Measurements from ENCODE around the gene IL19.

Gene IL19

DNA sequence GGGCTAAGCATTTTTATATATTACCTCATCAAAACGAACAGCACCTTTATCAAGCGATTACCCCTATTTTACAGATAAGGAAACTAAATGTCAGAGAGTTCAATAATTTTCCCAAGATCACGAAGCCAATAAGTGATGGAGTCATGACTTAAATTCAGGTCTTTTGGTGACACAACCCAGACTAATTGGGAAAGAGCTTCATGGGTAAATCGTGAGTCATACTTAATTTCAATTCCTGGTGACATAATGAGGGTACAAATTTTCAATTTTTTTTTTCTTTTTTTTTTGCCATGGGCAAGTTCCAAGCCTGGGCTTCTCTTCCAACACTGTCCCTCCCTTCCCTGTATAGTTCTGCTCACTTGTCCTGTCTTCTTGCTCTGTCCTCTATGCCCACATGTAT, 31.8 kb downstream of the IL19 start:
- no peak overlapping the region for H3K27ac ChIP-seq (ENCODE audit: low read depth, low read length)
- H3K27me3 ChIP-seq (ENCODE audit: control insufficient read depth, insufficient read depth, low read length), result no peaks in the 10 kb centered on the region
- H3K4me1 ChIP-seq (ENCODE audit: control insufficient read depth, insufficient read depth, low read length), result no peaks in the 10 kb centered on the region
- H3K36me3 ChIP-seq (ENCODE audit: control insufficient read depth, insufficient read depth, low read length), result no peaks in the 10 kb centered on the region
- no peak overlapping the region for H3K4me3 ChIP-seq (ENCODE audit: low read depth, low read length)
- no peaks in the 10 kb centered on the region for H3K9me3 ChIP-seq (ENCODE audit: control insufficient read depth, insufficient read depth, low read length)
- H3K9ac ChIP-seq (ENCODE audit: low read depth, low read length), result no peak overlapping the region

DNA sequence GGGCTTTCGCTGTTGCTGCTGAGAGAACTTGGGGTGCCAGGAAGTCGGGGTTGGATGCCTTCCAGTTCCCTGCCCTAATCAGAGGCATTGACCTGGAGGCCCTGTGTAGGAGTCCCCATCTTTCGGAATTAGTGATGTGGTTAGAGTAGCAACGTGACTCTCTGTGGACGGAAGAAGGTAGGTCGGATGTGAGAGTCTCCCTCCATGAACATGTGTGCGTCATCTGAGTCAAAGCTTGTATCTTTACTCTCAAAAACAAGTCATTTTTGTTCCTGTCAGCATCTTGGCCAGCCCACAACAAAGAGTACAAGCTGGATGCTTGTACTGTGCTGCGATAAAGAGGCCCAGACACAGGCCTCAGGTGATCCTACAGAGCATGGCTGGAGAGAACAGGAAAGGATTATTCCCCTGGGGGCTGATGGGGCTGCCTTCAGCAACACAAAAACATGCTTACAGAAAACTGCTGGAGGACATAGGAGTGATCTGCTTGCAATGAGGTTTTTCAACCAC, 32.7 kb downstream of the IL19 start:
- H3K27ac ChIP-seq (ENCODE audit: low read depth, low read length), result no peak overlapping the region
- H3K4me3 ChIP-seq (ENCODE audit: low read depth, low read length), result no peak overlapping the region
- no peaks in the 10 kb centered on the region for H3K9me3 ChIP-seq (ENCODE audit: control insufficient read depth, insufficient read depth, low read length)
- no peaks in the 10 kb centered on the region for H3K4me1 ChIP-seq (ENCODE audit: control insufficient read depth, insufficient read depth, low read length)
- H3K27me3 ChIP-seq (ENCODE audit: control insufficient read depth, insufficient read depth, low read length), result no peaks in the 10 kb centered on the region
- no peak overlapping the region for H3K9ac ChIP-seq (ENCODE audit: low read depth, low read length)
- H3K36me3 ChIP-seq (ENCODE audit: control insufficient read depth, insufficient read depth, low read length), result no peaks in the 10 kb centered on the region

DNA sequence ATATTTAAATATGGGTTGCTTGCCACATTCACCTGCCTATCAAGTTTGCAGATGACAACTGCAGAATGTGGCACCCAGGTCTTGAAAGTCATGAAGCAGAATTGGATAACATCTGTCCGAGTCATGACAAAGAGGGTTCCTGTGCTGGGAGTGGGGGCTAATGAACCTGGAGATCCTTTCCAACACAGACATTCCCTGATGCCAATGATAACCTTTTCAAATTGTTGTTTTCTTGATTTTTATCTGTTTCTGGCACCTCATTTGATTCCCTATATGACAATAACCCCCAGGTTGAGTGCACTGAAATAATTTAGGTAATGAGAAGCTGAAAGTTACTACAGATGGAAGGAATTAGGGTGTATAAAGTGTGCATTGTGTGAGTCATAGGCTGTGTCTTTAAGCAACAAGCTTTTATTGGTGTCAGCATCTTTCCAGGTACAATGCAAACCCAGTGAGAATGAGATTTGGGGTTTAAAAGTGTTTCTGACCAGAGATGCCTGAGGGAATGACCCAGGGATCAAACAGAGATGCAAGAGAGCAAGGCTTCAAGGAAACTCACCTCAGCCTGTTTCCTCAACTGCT, 33.7 kb downstream of the IL19 start:
- Histone ChIP-seq H3K27me3 (ENCODE audit: control insufficient read depth, insufficient read depth, low read length) (no peaks in the 10 kb centered on the region), H3K9me3 (ENCODE audit: control insufficient read depth, insufficient read depth, low read length) (no peaks in the 10 kb centered on the region), H3K36me3 (ENCODE audit: control insufficient read depth, insufficient read depth, low read length) (no peaks in the 10 kb centered on the region), H3K4me3 (ENCODE audit: low read depth, low read length) (no peak overlapping the region), H3K4me1 (ENCODE audit: control insufficient read depth, insufficient read depth, low read length) (no peaks in the 10 kb centered on the region), H3K9ac (ENCODE audit: low read depth, low read length) (no peak overlapping the region), H3K27ac (ENCODE audit: low read depth, low read length) (no peak overlapping the region)

DNA sequence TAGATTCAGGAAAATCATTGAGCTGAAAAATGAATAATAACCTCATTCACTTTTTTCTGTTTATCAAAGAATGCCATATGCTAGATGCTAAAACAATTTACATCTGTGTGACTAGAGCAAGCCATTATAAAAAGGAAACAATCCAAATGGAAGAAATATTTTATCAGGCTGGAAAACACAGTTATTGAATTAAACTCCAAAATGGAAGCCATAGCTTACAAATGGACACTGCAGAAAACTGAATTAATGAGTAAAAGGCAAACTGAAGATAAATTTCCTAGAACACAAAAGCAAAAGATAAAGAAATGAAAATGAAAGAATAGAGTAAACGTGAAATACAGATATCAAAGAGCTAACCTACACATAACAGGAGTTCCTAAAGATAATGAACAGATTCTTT, 34.8 kb downstream of the IL19 start:
- Histone ChIP-seq H3K9me3 (ENCODE audit: control insufficient read depth, insufficient read depth, low read length) (no peaks in the 10 kb centered on the region), H3K4me1 (ENCODE audit: control insufficient read depth, insufficient read depth, low read length) (no peaks in the 10 kb centered on the region), H3K27me3 (ENCODE audit: control insufficient read depth, insufficient read depth, low read length) (no peaks in the 10 kb centered on the region), H3K36me3 (ENCODE audit: control insufficient read depth, insufficient read depth, low read length) (no peaks in the 10 kb centered on the region), H3K9ac (ENCODE audit: low read depth, low read length) (no peak overlapping the region), H3K27ac (ENCODE audit: low read depth, low read length) (no peak overlapping the region), H3K4me3 (ENCODE audit: low read depth, low read length) (no peak overlapping the region)

DNA sequence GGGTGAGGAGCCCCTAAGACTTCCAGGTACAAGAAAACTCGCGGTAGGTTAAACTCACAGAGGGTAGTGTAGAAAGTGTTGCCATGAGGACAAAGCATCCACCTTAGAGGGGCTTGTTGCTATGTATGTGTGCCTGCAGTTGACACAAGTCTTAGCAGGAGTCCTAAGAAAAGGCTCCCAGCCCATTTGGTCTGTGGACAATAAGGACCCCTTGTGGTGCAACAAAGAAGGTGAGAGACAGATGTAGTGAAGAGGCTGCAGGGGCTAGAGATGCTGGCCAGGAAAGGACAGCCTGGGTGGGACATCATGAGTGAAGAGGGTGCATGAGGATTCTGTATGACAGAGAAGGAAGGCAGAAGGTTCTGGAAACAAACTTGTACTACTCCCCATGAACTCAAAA, 38.0 kb downstream of the IL19 start:
- Histone ChIP-seq H3K27ac (ENCODE audit: low read depth, low read length) (no peak overlapping the region), H3K27me3 (ENCODE audit: control insufficient read depth, insufficient read depth, low read length) (no peaks in the 10 kb centered on the region), H3K4me3 (ENCODE audit: low read depth, low read length) (no peak overlapping the region), H3K9ac (ENCODE audit: low read depth, low read length) (no peak overlapping the region), H3K4me1 (ENCODE audit: control insufficient read depth, insufficient read depth, low read length) (no peaks in the 10 kb centered on the region), H3K36me3 (ENCODE audit: control insufficient read depth, insufficient read depth, low read length) (no peaks in the 10 kb centered on the region), H3K9me3 (ENCODE audit: control insufficient read depth, insufficient read depth, low read length) (no peaks in the 10 kb centered on the region)

DNA sequence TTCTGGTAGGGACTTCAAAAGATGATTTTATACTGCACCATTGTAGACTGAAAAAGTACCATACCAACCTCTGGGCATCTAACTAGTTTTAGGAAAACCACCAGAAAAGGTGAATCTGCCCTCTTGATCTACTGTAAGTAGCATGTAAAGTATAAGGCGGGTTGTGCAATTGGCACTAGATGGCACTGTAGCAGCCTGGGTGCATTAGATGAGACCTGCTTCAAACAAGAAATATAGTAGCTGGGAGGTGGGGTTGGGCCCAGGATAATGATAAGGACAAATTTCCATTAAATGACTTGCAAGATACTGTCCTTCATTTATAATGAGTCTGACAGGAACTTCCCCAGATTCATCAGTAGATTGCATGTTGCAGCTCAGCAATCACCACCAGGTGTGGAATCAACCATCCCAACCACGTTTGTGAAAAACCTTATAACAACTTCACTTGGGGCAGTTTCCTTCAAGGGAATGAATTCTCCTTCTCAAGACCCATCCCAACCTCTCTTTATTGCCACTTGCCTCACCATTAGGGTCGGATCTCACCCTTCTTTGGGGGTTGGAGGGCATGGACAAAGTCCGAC, 39.0 kb downstream of the IL19 start:
- H3K9ac ChIP-seq (ENCODE audit: low read depth, low read length), result no peak overlapping the region
- no peak overlapping the region for H3K27ac ChIP-seq (ENCODE audit: low read depth, low read length)
- H3K27me3 ChIP-seq (ENCODE audit: control insufficient read depth, insufficient read depth, low read length), result no peaks in the 10 kb centered on the region
- no peaks in the 10 kb centered on the region for H3K9me3 ChIP-seq (ENCODE audit: control insufficient read depth, insufficient read depth, low read length)
- no peak overlapping the region for H3K4me3 ChIP-seq (ENCODE audit: low read depth, low read length)
- H3K36me3 ChIP-seq (ENCODE audit: control insufficient read depth, insufficient read depth, low read length), result no peaks in the 10 kb centered on the region
- no peaks in the 10 kb centered on the region for H3K4me1 ChIP-seq (ENCODE audit: control insufficient read depth, insufficient read depth, low read length)

DNA sequence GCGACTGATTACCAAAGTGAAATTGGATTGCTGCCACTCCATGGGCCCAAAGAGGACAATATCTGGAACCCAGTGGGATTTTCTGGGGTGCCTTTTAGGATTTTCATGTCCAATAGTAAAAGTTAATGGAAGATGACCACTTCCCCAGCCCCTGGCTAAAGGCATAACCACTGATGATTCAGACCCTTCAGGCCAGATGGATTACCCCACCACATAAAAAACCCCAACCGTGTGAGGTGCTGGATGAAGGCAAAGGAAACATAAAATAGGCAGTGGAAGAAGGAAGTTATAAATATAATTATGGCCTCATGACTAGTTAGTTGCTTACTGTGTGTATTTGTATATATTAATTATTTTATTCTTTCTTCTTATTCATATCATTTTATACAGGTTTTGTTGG, 41.9 kb downstream of the IL19 start:
- Histone ChIP-seq H3K27ac (ENCODE audit: low read depth, low read length) (no peak overlapping the region), H3K36me3 (ENCODE audit: control insufficient read depth, insufficient read depth, low read length) (no peaks in the 10 kb centered on the region), H3K27me3 (ENCODE audit: control insufficient read depth, insufficient read depth, low read length) (no peaks in the 10 kb centered on the region), H3K9ac (ENCODE audit: low read depth, low read length) (no peak overlapping the region), H3K4me3 (ENCODE audit: low read depth, low read length) (no peak overlapping the region), H3K9me3 (ENCODE audit: control insufficient read depth, insufficient read depth, low read length) (no peaks in the 10 kb centered on the region), H3K4me1 (ENCODE audit: control insufficient read depth, insufficient read depth, low read length) (no peaks in the 10 kb centered on the region)

DNA sequence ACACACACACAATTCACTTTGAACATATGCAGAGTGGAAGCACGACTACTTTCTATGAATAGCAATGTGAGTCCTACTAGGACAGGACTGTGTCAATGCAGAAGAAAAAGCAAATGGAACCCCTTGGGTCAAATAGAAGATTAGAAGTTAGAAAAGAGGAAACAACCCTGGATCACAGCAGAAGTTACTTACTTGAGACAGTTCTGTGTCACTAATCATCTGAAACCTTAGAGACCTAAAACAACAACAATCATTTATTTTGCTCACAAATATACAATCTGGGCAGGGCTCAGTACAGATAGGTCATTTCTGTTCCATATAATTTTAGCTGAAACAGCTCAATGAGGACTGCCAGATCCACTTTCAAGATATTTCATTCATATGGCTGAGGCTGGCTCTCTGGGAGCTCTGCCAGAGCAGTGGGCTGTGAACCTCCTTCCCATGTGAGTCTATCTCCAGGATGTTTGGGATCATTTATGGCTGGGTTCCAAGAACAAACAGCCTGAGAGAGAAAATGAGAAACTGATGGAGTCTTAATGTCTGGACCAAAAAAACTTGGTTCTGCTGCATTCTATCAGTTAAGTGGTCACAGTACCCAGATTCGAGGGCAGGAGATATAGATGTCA, 44.3 kb downstream of the IL19 start:
- H3K4me3 ChIP-seq (ENCODE audit: low read depth, low read length), result no peak overlapping the region

DNA sequence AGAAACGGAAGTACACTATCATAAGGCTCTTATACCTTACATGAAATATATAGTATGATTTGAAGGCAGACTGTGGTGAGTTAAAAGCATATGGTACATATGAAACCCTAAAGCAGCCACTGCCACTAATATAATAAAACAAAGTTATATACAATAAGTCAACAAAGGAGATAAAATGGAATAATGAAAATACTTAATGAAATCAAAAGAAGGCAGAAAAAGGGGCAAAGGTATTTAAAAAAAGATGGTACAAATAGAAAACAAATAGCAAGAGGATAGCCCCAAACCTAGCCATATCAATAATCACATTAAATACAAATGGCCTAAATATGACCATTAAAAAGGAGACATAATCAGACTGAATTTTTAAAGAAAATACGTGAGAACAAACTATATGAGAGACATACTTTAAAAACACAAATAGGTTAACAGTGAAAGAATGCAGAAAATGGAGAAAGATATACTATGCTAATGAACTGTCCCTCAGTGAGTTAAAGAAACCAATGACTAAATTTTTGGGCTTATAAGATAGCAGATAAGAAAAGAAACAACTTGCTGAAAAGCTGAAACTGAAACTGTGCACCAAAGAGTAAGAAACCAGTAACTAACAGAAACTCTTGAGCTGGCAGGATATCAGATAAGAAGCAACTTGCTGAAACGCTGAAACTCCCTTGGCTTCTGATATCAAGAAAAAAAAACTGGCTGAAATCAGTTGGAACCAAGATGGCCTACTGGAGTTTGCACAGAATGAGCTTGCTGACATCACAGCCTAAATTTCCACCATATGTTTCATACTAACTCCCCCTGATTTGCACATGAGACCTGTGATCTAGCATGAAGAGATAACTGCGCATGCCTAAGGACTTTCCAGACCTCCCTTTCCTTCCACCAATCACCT, 46.1 kb downstream of the IL19 start:
- no peak overlapping the region for H3K27ac ChIP-seq (ENCODE audit: low read depth, low read length)
- H3K4me3 ChIP-seq (ENCODE audit: low read depth, low read length), result no peak overlapping the region
- H3K9ac ChIP-seq (ENCODE audit: low read depth, low read length), result no peak overlapping the region
- H3K9me3 ChIP-seq (ENCODE audit: control insufficient read depth, insufficient read depth, low read length), result no peaks in the 10 kb centered on the region
- H3K27me3 ChIP-seq (ENCODE audit: control insufficient read depth, insufficient read depth, low read length), result no peaks in the 10 kb centered on the region
- no peaks in the 10 kb centered on the region for H3K36me3 ChIP-seq (ENCODE audit: control insufficient read depth, insufficient read depth, low read length)
- H3K4me1 ChIP-seq (ENCODE audit: control insufficient read depth, insufficient read depth, low read length), result no peaks in the 10 kb centered on the region; the same call in 1 of the 2 replicates

More for the DNA sequence above, 44.3 kb downstream of the IL19 start:
- no peak overlapping the region for H3K9ac ChIP-seq (ENCODE audit: low read depth, low read length)
- no peaks in the 10 kb centered on the region for H3K4me1 ChIP-seq (ENCODE audit: control insufficient read depth, insufficient read depth, low read length)
- no peak overlapping the region for H3K27ac ChIP-seq (ENCODE audit: low read depth, low read length)
- no peaks in the 10 kb centered on the region for H3K9me3 ChIP-seq (ENCODE audit: control insufficient read depth, insufficient read depth, low read length)
- H3K36me3 ChIP-seq (ENCODE audit: control insufficient read depth, insufficient read depth, low read length), result no peaks in the 10 kb centered on the region
- no peaks in the 10 kb centered on the region for H3K27me3 ChIP-seq (ENCODE audit: control insufficient read depth, insufficient read depth, low read length)

DNA sequence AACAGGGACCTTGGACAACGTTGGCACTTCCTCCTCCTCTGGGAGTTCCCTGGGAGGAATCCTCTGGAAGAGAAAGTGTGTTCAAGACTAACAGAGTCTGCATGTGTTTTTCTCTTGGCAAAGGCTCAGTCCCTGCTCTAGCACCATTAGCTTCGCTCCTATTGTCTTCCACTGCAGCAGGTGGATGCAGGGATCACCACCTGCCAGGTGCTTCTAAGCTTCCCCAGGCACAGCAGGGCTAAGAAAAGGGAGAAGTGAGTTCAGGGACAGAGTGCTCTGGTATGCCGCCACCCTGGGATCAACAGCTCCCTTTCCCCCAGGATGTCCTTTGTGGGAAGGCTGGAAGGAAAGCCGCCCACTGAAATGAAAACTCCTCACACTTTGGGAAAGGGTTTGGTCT, 50.9 kb downstream of the IL19 start:
- no peak overlapping the region for H3K4me3 ChIP-seq (ENCODE audit: low read depth, low read length)
- H3K36me3 ChIP-seq (ENCODE audit: control insufficient read depth, insufficient read depth, low read length), result no peaks in the 10 kb centered on the region
- no peaks in the 10 kb centered on the region; the same call in 1 of the 2 replicates for H3K4me1 ChIP-seq (ENCODE audit: control insufficient read depth, insufficient read depth, low read length)
- H3K27me3 ChIP-seq (ENCODE audit: control insufficient read depth, insufficient read depth, low read length), result no peaks in the 10 kb centered on the region
- no peaks in the 10 kb centered on the region for H3K9me3 ChIP-seq (ENCODE audit: control insufficient read depth, insufficient read depth, low read length)
- no peak overlapping the region for H3K27ac ChIP-seq (ENCODE audit: low read depth, low read length)
- H3K9ac ChIP-seq (ENCODE audit: low read depth, low read length), result no peak overlapping the region

All from HUES48 (cell line).